Effector memory CD4-positive, alpha-beta T cell (primary cell): Measurements from ENCODE around the gene GCSH.
"Not testable (repeated sequence)": the region's sequence is repeated elsewhere in the genome, so short reads cannot be mapped to it uniquely, and the experiment has no call there.

Source experiments
- DNase-seq, 3 donors: peaks; one replicate each; pipeline ENCODE4 v3.0.0-alpha.2; 2020
- H3K27ac ChIP-seq: 2 replicates; pipeline ENCODE4 v1.7.0; 2013; ENCODE audit warnings: mild to moderate bottlenecking, low read length, moderate library complexity; ENCODE audit not compliant: insufficient read depth, poor library complexity, severe bottlenecking
- H3K27me3 ChIP-seq: replicated peaks from 2 replicates; pipeline ENCODE4 v1.7.0; 2013; ENCODE audit warnings: mild to moderate bottlenecking, low read length; ENCODE audit not compliant: insufficient read depth, control insufficient read depth, poor library complexity, severe bottlenecking
- H3K36me3 ChIP-seq: 2 replicates; pipeline ENCODE4 v1.7.0; 2013; ENCODE audit warnings: mild to moderate bottlenecking, low read length, moderate library complexity; ENCODE audit not compliant: control insufficient read depth, insufficient read depth
- H3K4me1 ChIP-seq: 2 replicates; pipeline ENCODE4 v1.7.0; 2013; ENCODE audit warnings: low read length, mild to moderate bottlenecking; ENCODE audit not compliant: control insufficient read depth, insufficient read depth, poor library complexity, severe bottlenecking
- H3K4me3 ChIP-seq: 2 replicates; pipeline ENCODE4 v1.7.0; 2013; ENCODE audit warnings: low read length, low read depth, mild to moderate bottlenecking; ENCODE audit not compliant: insufficient read depth, poor library complexity, severe bottlenecking
- H3K9me3 ChIP-seq: 2 replicates; pipeline ENCODE4 v1.7.0; 2013; ENCODE audit warnings: mild to moderate bottlenecking, low read length, moderate library complexity; ENCODE audit not compliant: control insufficient read depth

Gene GCSH

DNA sequence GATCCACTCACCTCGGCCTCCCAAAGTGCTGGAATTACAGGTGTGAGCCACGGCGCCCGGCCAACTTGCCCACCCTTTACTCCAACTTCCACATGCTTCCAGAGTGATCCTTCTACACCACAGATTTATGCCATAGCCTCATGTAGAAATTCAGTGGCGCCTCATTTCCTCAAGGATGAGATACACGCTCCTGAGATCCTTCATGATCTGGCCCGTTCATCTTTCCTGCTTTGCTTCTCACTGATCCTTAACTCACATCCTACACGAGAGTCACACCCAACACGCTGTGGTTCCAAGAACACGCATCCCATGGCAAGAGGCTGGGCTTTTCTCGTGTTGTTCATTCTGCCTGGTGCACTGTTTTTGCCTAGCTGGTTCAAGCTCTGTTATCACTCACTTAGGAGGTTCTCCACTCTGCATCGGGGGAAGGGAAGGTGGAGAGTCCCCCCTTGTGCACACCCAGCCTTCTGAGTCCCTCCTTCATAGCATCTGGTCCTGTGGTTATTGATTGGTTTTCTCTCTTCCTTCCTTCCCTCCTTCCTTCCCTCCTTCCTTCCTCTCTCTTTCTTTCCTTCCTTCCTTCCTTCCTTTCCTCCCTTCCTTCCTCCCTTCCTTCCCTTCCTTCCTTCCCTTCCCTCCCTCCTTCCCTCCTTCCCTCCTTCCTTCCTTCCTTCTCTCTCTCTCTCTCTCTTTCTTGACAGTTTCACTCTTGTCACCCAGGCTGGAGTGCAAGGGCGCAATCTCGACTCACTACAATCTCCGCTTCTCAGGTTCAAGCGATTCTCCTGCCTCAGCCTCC is 32.7 kb upstream of the GCSH start:
- no peaks in the 10 kb centered on the region for H3K4me1 ChIP-seq
- H3K27me3 ChIP-seq, result no peaks in the 10 kb centered on the region
- no peak overlapping the region for H3K4me3 ChIP-seq
- DNase-seq, result no peak
- no peaks in the 10 kb centered on the region for H3K9me3 ChIP-seq
- H3K27ac ChIP-seq, result no peak overlapping the region
- no peaks in the 10 kb centered on the region for H3K36me3 ChIP-seq

GRCh38 chr16:81127051-81127450 is 30.9 kb upstream of the GCSH start:
- no peak for DNase-seq
- Histone ChIP-seq H3K4me1 (no peaks in the 10 kb centered on the region), H3K27ac (no peak overlapping the region), H3K27me3 (no peaks in the 10 kb centered on the region), H3K4me3 (no peak overlapping the region), H3K36me3 (no peaks in the 10 kb centered on the region), H3K9me3 (no peaks in the 10 kb centered on the region)

DNA sequence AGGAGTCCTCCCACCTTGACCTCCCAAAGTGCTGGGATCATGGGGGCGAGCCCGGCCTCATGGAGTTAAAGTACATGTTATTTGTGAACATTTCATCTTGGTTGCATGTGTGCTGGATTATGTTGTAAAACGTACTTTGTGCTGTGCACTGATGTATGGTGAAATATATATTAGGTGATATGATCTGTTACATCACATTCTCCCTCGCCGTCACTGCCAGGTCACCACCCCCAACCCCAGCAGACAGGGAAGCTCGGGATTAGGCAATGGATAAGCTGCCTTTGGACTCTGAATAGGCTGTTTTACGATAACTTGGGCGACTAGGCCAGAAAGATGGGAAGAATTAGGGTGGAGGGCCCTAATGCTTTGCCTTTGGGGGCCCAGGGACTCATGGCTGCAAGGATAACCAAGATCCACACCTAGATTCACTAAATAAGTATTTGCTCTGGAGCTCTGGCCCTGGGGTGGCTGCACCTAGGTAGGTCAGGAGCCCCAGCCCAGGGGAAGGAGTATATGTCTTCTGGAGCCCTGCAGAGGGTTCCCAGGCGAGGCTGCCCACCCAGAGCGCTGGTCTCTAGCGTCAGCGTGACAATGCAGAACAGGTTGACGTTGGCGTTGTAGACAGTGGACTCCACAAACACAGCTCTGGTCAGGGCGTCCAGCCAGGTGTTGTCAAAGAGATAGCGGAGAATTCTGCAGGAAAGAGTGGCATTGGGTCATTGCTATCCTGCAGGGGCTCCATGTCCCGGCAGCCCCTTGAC is 27.1 kb upstream of the GCSH start:
- Histone ChIP-seq H3K9me3 (no peaks in the 10 kb centered on the region), H3K4me1 (no peaks in the 10 kb centered on the region), H3K4me3 (no peak overlapping the region), H3K27me3 (no peaks in the 10 kb centered on the region), H3K36me3 (no peaks in the 10 kb centered on the region), H3K27ac (no peak overlapping the region)
- DNase-seq, result no peak

GRCh38 chr16:81121474-81121990 is 25.3 kb upstream of the GCSH start:
- DNase-seq, result no peak
- Histone ChIP-seq H3K36me3 (no peaks in the 10 kb centered on the region), H3K4me3 (no peak overlapping the region), H3K27ac (no peak overlapping the region), H3K4me1 (no peaks in the 10 kb centered on the region), H3K27me3 (no peaks in the 10 kb centered on the region), H3K9me3 (no peaks in the 10 kb centered on the region)

GRCh38 chr16:81117436-81117835 is 21.2 kb upstream of the GCSH start:
- DNase-seq, result no peak
- no peaks in the 10 kb centered on the region for H3K27me3 ChIP-seq
- H3K36me3 ChIP-seq, result no peaks in the 10 kb centered on the region
- H3K9me3 ChIP-seq, result no peaks in the 10 kb centered on the region
- no peak overlapping the region for H3K27ac ChIP-seq
- H3K4me3 ChIP-seq, result no peak overlapping the region
- no peaks in the 10 kb centered on the region for H3K4me1 ChIP-seq

DNA sequence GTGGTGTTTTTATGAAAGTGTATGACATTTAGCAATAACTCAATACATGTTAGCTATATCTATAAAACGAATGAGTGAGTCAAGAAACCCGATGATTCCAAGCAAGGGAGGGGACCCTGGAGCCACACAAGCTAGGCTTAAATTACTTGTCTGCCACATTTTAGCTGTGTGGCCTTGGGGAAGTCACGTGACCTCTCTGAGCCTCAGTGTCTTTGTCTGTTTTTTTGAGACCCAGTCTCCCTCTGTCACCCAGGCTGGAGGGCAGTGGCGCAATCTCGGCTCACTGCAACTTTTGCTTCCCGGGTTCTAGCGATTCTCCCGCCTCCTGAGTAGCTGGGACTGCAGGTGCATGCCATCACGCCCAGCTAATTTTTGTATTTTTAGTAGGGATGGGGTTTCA is 20.1 kb upstream of the GCSH start:
- no peaks in the 10 kb centered on the region for H3K36me3 ChIP-seq
- H3K27me3 ChIP-seq, result no peaks in the 10 kb centered on the region
- no peak overlapping the region for H3K4me3 ChIP-seq
- H3K9me3 ChIP-seq, result no peaks in the 10 kb centered on the region
- no peak overlapping the region for H3K27ac ChIP-seq
- DNase-seq, result no peak
- no peaks in the 10 kb centered on the region for H3K4me1 ChIP-seq

DNA sequence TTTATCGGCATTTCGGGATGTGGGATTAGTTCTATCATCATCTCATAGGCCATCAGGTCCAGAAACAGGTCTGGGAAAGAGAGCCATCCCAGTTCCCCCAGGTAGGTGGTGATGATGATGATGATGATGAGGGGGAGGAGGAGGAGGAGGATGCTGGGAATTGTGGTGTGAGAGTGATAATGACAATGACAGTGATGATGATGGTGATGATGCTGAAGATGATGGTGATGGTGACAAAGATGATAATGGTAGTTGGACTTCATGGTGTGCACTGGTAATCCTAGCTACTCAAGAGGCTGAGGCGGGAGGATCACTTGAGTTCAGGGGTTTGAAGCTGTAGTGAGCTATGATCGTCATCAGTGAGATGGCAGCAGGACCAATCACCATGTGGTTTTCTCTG is 16.3 kb upstream of the GCSH start:
- Histone ChIP-seq H3K4me1 (no peaks in the 10 kb centered on the region), H3K27me3 (no peaks in the 10 kb centered on the region), H3K9me3 (no peaks in the 10 kb centered on the region), H3K4me3 (no peak overlapping the region), H3K27ac (no peak overlapping the region), H3K36me3 (no peaks in the 10 kb centered on the region)
- no peak for DNase-seq

DNA sequence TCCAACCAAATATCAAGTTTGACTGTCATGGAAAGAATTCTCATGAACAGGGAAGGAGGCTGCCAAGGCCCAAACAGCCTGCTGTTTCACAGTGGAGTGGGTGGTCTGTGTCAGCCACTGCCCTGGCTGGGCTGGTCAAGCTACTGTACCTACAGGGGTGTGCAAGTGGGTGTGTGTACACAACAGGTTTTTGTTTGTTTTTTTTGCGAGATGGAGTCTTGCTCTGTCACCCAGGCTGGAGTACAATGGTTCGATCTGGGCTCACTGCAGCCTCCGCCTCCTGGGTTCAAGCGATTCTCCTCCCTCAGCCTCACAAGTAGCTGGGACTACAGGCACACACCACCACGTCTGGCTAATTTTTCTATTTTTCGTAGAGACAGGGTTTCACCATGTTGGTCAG is 13.1 kb upstream of the GCSH start:
- not testable (repeated sequence) for H3K9me3 ChIP-seq, H3K36me3 ChIP-seq, H3K4me1 ChIP-seq, H3K27me3 ChIP-seq, H3K4me3 ChIP-seq, H3K27ac ChIP-seq, DNase-seq

DNA sequence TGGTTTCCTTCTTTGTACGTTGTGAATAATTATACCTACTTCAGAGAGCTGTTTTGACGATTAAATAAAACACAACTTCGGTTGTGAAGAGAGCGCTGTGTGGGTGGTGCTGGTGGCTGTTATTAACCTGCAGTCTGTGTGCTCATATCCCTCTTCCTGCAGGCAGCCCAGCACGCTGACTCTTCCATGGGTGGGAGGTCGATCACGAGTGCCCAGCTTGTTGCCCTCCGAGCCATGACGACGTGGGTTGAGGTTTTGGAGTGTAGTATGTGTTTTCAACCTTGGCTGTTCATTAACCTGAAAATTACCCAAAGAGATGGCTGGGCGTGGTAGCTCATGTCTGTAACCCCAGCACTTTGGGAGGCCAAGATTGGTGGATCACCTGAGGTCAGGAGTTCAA is 11.3 kb upstream of the GCSH start:
- Histone ChIP-seq H3K4me3 (no peak overlapping the region), H3K9me3 (no peaks in the 10 kb centered on the region), H3K27me3 (no peaks in the 10 kb centered on the region), H3K27ac (no peak overlapping the region), H3K36me3 (no peaks in the 10 kb centered on the region), H3K4me1 (no peaks in the 10 kb centered on the region)
- DNase-seq, result no peak

DNA sequence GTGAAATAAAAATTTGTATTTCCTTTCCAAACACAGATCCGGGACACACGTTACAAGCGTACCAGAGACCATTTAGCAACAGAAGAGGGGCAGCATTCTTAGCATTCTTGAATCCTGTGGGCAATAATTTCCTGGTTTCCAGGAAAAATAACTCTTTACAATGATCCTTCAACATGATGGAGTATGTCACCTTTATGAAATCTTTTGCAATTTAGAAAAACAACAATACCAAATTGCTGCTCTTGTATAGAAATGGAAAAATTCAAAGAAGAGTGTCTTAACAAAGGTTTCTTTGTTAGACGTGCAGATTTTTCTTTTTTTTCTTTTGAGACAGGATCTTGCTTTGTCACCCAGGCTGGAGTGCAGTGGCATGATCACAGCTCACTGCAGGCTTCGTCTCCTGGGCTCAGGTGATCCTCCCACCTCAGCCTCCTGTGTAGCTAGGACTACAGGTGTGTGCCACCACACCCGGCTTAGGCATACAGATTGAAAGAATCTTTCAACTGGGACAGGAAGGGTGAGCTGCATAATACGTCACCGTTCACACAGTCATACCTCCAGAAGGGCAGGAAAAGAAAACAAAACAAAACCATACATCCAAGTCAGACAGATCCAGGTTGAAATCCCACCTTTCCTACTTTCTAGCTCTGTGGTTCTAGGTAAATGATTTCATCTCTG is 10.8 kb upstream of the GCSH start:
- DNase-seq, result no peak
- no peak overlapping the region for H3K27ac ChIP-seq
- H3K4me3 ChIP-seq, result no peak overlapping the region
- H3K36me3 ChIP-seq, result no peaks in the 10 kb centered on the region
- H3K4me1 ChIP-seq, result no peaks in the 10 kb centered on the region
- no peaks in the 10 kb centered on the region for H3K27me3 ChIP-seq
- no peaks in the 10 kb centered on the region for H3K9me3 ChIP-seq
